HTR-8/SVneo (cell line): Measurements from ENCODE around the gene AGBL3.
"Not testable (repeated sequence)": the region's sequence is repeated elsewhere in the genome, so short reads cannot be mapped to it uniquely, and the experiment has no call there.

Experiments
- DNase-seq: peaks from one replicate; pipeline ENCODE4 v3.0.0; 2011; ENCODE audit warnings: low spot score, mixed read lengths; ENCODE audit not compliant: insufficient read length
- FAIRE-seq: peaks from 2 replicates; lab custom pipeline; 2011; peaks lifted over from hg19 to GRCh38; lab: Jason Lieb, UNC

AGBL3 gene

DNA sequence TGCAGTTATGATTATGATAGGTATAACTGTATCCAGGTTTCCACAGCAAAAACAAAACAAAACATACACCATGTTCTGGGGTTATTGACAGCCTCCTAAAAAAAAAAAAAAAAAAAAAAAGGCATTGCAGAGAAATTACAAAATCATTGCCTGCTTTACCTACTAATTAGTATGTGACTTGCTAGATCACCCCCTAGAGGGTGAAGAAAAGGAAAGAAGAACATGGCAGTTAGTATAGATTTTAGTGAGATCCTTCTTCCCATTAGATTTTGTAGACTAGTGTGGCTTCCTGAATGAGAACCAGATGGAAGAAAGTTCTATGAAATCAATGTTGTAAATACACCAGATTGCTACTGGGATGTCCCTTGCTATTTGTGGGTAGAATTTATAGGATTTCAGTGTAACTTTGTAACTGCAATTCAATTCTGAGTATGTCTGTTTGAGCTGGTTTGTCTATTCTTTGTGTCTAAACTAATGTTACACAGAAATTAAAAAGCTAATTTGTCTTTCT is 24.0 kb upstream of the AGBL3 start:
- DNase-seq = no peak
- no peak for FAIRE-seq

DNA sequence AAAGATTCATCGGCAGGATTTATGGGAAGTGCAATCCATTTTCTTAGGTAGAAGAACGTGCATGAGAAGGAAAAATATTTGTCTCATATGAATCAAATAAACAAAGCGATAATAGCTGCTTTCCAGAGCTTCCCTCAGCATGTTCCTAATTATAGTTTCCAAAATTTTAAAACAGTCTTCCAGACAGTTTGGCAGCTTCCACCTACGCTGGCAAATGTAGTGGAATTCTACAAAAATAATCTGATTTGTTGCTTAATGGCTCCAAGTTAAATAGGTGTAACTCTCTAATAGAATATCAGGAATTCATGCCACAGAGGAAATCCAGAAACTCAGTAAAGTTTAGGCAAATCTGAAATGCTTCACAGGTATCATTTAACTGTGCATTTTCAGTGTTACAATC is 23.3 kb upstream of the AGBL3 start:
- DNase-seq = no peak
- no peak for FAIRE-seq

DNA sequence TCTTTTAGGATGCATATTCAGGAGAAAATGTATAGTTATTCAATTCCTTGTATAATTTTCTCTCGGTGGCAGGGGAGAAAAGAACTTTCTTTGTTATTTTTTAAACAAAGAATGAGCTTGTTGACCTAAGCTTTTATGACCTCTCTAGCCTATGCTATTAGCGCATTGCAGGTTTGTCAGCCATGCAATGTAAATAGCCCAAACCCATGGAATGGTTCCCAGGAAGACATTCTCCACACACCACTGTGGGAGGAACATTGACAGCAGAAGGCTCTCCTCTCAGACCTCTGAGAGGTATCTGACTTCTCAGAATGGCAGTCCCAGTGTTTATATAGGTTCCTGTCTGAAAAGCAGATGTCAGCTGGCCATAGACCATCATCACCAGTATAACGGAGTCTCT is 19.6 kb upstream of the AGBL3 start:
- FAIRE-seq = no peak
- DNase-seq = no peak

DNA sequence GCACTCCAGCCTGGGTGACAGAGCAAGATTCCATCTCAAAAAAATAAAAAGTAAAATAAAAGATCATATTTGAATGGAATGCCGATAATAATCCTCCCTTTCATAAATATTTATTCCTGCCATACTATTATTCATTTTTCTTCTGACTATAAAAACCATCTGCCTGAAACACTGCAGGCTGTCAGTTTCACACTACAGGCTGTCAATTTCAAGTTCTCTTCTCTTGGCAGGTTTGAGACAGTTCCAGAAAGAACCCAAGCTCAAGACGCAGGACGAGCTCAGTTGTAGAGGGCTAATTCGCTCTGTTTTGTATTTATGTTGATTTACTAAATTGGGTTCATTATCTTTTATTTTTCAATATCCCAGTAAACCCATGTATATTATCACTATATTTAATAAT is 18.2 kb upstream of the AGBL3 start:
- no peak for DNase-seq
- FAIRE-seq = no peak

DNA sequence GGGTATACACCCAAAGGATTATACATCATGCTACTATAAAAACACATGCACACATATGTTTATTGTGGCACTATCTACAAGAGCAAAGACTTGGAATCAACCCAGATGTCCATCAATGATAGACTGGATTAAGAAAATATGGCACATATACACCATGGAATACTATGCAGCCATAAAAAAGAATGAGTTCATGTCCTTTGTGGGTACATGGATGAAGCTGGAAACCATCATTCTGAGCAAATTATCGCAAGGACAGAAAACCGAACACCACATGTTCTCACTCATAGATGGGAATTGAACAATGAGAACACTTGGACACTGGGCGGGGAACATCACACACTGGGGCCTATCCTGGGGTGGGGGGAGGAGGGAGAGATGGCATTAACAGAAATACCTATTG is 4.7 kb upstream of the AGBL3 start:
- not testable (repeated sequence) for FAIRE-seq, DNase-seq

DNA sequence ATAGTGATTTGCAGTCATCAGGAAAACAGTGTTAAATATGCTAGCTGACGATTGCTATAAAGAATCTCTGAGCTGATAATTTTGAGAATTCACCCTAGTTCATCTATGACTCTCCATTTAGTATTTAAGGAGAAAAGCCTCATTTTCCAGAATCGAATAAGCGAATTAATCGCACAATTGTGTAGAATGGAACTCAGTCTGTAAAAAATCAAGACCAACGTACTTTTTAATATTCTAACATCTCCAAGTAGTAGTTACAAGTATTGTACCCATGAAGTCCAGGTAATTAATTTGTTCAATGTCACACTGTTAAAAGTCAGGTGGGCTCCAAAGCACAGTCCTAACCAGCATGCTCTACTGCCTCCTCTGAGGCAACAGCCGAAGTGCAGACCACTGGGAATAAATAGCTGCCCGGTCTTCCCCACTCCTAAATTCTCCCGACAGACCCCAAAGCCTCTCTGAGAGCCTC is 380 bp upstream of the AGBL3 start:
- FAIRE-seq (no peak), DNase-seq (no peak)

DNA sequence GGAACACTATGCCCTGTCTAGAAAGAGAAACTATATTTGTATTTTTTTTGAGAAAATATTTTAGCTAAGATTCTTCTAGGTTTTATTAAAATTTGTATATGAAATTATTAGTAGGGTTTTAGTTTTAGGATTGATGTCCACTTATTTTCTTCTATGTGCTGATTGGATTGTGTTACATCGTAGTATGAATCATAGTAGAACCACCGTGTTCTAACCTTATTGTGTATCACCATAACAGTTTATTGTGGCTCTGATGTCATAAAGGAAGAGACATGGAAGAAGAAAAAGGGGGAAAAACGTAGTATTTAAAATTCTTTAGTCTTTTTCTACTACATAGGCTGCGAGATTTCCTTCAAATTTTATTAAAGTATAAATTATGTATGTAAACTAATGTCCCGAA is 1.9 kb downstream of the AGBL3 start:
- FAIRE-seq = no peak
- no peak for DNase-seq

DNA sequence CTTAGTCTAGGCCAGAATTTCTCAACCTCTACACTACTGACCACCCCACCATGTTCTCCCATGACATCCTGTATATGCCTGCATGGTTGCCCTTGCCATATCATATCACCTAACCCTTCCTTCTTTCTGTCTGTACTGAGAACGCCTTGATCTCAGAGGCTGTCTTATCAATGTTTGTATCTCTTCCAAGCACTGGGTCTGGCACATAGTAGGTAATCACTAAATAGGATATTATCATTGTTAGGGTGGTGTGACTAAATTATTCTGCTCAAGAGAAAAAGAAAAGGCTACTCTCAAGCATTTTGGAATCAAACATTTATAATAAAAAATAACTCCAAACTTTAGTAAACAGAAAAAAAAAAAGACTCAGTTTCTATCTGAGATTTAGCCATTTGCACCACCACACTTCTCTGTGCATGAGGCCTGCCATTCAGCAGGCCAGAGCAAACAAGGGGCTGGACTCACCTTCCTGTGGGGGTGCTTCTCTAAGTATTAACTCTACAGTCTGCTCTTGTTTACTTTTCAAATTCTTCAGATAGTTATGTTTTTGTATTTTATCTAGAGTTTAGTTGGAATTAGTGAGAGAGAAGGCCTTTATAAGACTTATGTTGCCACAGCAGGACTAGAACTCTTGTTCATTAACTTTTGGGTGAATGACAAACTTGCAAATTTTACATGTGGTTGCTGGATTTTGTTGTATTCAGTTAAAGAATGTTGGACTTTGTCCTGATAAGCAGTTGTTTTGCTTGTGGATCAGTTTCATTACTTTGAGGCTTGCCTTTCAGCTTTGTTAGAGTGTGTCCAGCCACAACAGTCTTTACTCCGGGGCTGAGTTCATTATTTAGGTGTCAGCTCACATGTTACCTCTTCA is 5.4 kb downstream of the AGBL3 start:
- FAIRE-seq (no peak), DNase-seq (no peak)

DNA sequence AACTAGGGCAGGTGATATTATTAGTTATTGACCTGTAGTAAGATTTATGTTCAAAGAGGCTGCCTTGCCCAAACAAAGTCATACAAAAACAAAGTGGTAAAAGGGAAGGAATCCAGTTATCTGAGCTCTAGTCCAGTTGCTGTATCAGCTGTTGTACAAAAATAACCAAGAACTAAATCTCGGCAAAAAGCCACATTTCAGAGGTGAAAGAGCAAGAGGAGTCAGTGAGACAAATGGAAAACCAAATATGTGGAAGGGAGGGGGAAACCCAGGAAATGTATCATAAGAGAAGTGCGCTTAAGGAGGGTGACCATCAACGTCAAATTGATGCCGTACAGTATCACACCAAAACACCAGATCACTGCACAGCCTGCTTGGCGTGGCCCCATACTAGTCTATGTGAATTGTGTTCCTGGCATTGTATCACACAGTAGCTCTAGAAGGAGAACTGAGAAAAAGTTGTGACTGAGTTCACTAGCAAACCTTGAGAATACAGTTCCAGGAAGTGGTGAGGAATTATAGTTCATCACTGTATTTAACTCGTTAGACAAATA is 6.4 kb downstream of the AGBL3 start:
- no peak for DNase-seq
- FAIRE-seq = no peak

DNA sequence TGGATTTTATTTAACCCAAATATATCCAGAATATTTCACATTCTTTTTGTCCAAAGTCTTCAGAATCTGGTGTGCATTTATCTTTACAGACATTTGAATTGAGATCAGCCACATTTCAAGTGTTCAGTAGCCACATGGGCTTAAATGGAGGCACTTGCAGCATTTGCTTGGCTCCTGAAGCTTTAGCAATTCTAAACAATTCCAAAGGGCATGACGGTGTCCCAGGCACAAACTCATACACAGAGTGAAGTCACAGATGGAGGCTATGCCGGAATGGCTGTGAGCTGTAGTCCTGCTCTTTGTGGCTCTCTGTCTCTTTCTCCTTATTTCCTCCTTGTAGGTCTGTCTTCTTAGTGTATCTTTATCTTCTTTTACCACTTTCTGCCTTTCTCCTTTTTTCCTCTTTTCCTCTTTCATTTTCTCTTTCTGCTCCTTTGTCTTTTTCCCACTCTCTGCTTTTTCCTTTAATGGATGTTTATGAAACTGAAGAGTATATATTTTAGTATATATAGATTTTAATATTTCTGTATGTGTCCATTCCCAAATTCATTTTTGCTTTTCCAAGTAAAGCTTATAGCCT is 7.7 kb downstream of the AGBL3 start:
- FAIRE-seq = no peak
- no peak for DNase-seq

DNA sequence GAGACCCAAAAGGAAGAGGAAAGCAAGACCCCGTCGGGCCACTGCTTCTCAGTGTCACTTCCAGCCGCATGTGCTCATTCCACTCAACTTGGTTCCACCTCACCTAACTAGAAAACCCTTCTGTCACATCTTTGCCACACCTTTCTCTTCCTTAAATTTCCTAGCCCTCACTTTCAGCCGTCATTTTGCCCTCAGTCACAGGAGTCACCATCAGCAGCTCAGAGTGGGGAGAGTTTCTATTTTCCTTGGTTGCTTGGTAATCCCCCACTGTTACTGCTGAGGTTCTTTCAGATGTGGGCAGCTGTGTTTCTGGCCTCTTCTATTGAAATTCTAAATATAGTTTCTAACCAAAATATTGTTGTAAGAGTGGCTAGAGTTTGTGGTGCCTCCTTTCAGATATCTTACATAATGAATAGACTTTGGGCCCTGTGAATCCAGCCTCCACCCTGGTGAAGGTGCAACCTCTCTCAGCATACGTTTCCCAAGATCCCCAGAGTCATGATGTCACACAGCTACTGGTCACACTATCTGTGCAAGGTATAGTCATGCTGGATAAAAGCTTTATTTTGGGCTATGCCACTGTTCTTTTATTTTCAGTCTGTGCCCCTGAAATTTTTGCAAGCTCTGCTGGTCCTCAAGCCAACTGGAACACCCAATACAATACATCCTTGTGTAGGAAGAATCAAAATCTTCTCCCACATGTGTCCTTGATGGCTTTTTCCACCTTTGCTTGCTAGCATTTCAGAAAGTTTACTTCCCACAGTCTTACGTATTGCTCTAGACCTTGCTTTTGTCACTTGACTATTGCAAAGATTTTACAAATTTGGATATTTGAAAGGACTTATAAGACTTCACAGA is 9.2 kb downstream of the AGBL3 start:
- no peak for FAIRE-seq

DNA sequence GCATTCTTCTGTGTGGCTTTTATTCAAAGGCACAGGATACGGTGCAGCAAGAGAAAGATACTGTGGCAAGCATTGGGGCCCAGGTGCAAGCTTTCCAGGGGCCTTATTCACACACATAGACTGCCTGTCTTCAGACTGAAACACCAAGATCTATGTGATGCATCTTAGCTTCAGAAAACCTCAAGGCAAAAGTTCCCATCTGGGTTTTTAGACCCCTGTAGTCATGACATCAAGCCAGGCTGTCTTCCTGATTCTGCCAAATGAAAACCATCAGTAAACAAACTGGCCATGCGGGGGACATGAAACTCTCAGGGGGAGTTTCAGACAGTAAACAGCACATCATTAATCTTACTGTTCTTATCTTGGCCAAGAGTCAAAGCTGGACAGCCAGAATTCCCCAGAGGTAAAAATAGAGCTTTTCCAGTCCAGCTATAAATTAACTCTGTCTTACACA is 9.8 kb downstream of the AGBL3 start:
- FAIRE-seq = no peak
- DNase-seq = no peak

More for the DNA sequence above, 9.2 kb downstream of the AGBL3 start:
- no peak for DNase-seq

DNA sequence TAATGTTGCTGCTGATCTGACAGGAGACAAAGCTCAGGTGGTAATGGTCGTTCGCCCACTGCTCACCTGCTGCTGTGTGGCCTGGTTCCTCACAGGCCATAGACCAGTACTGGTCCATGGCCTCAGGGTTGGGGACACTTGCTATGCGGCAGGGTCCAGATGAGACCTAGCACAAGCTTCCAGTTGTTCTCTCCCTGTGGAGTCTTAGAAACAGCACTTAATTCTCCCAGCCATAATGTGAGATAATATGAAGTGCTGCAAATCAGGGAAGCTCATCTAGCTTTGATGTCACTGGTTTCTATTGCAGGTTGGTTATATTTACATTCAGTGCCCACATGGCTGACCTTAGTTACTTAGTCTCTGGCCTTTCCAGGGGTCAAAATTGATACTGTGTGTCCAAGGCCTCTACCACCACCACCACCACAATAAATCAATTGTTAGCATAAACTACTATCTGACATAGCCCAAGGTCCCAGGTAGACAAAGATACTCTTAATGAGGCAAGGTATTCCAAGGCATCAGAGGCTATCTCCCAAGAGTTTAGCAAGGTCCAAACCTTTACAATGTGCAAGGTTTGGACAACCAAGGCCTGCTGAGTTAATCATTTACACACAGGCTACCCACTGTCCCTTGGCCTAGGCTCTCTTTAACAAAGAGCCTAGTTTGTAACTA is 11.0 kb downstream of the AGBL3 start:
- DNase-seq (no peak), FAIRE-seq (no peak)

DNA sequence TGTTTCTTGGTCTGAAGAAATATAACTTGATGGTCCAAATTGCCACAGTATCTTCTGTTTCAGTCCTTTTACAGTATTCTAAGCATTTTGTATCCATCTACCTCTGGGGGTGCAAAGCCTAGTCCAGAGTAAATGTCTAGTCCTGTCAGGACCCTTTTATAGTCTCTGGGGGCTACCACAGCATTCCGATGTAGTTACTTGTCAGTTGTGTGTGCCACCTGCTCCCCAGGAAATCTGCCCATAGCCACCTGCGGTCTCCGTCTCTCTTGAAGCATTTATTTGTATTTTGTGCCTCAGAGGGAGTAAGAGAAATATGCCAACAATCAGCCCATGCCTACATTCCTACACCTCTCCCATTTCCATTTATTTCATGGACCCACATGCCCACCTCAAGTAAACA is 12.8 kb downstream of the AGBL3 start:
- DNase-seq (no peak), FAIRE-seq (no peak)

DNA sequence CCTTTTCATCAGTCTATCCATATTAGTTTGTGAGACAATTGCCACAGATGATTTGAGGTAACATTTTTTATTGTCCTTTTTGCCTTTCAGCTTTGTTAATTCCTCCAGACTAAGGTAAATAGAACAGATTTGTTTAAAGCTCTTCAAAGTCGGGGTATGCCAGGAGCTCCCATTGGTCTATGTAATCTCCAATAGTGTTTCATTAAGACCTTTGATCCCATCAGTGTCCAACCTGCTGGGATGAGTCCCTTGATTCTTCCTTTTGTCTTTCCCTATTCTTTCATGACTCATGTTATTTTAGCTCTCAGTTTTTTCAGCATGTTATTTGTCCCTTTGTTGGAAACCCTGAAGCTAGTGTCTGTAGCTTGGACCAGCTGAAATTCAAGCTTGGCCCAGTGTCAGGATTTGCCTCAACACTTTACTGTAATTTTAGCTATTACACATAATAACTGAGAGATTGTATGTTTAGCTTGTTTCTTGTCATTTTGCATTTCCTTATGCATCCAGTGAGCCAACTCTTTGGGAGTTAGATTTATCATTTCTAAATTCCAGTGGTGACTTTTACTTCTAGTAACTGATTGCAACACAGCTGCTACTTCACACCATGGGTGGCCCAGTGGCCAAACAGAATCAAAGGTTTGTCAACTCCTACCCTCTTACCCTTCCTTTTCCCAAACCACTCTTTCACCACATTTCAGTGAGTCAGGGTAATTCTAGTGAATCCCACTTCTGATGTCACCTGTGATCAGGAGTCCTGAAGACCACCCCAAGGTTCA is 15.3 kb downstream of the AGBL3 start:
- FAIRE-seq = no peak

DNA sequence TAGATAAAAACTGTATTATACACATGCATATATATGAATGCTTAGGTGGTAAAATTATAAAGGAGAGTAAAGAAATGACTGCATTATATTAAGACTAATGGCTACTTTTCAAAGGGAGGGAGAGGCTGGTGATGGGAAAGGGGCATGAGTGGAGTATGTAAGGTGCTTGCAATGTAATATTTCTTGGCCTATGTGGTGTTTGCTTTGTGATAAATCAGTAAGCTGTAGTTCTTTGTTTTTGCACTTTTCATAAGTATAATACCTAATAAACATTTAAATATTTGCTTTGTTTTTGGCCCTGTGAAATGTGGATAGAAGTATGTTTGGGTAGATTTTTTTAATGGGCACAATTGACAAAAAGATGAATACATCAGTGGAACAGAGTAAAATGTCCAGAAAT is 25.9 kb downstream of the AGBL3 start:
- no peak for FAIRE-seq
- DNase-seq = no peak

More for the DNA sequence above, 15.3 kb downstream of the AGBL3 start:
- DNase-seq = no peak

DNA sequence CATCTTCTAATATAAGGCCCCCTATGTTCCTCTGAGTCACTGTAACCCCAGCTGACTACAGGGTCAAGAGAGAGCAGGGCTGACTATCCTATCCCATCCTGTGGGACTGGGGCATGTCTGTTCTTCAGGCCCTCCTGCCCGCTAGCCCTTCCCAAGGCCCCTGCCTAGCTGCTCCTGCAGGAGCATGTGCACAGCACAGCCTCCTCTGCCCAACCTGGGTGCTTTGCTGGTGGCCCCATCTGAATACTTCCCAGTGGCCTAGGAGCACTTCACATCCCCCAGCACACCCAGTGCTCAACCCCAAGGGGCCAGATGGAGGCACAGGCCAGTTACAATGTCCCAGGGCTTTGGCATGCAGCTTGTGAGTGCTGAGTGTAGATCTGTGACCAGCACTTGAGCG is 37.3 kb downstream of the AGBL3 start:
- DNase-seq (no peak), FAIRE-seq (no peak)

DNA sequence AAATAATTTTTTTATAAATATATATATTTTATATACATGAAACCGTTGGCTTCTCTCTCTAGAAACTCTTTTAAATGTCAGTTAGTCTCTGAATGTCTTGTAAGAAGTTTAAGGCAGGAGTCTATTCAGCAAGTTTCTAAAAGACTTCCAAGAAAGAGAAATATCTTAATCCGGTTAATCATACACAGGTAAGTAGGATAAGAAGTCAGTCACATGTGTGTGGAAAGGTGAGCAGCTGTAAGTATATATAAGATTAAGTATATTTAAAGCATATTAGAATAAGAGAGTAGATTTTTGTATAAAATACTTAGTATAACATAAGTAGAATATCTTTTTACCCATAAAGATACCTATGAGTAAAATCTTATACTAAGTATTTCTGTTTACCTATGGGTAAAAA is 48.9 kb downstream of the AGBL3 start:
- no peak for DNase-seq
- no peak for FAIRE-seq

DNA sequence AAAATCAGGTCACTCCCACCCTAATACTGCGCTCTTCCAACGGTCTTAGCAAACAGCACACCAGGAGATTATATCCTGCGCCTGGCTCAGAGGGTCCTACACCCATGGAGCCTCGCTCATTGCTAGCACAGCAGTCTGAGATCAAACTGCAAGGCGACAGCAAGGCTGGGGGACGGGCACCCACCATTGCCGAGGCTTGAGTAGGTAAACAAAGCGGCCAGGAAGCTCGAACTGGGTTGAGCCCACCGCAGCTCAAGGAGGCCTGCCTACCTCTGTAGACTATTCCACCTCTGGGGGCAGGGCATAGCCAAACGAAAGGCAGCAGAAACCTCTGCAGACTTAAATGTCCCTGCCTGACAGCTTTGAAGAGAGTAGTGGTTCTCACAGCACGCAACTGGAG is 80.7 kb downstream of the AGBL3 start:
- DNase-seq, FAIRE-seq: not testable (repeated sequence)
